PFSK-1 (cell line): Measurements from ENCODE around the gene PIK3AP1.

Source experiments
- FOXP2 ChIP-seq: optimal IDR thresholded peaks from 2 replicates; pipeline ENCODE3; 2011; ENCODE audit warnings: borderline replicate concordance, control low read depth, inconsistent platforms; ENCODE audit not compliant: insufficient read depth; ENCODE audit errors: extremely low read length, extremely low read depth
- POLR2AphosphoS5 ChIP-seq: IDR thresholded peaks from 2 replicates; pipeline ENCODE4 v1.6.1; 2012; ENCODE audit warnings: low read depth, mild to moderate bottlenecking, control low read depth, low read length, moderate library complexity
- SIN3A ChIP-seq: IDR thresholded peaks from 2 replicates; pipeline ENCODE4 v1.6.1; 2012; ENCODE audit warnings: mild to moderate bottlenecking, low read length, moderate library complexity, borderline replicate concordance; ENCODE audit not compliant: insufficient read depth
- TAF1 ChIP-seq: IDR thresholded peaks from 2 replicates; pipeline ENCODE4 v1.6.1; 2012; ENCODE audit warnings: low read length, control low read depth, borderline replicate concordance; ENCODE audit not compliant: insufficient read depth
- TF ChIP-seq, protein P1 (sequence below), 2 experiments: IDR thresholded peaks; 2 replicates each; pipeline versions ENCODE4 v1.6.1 to v1.8.0; 2011 to 2012; ENCODE audit warnings: low read depth in 2 of 2, low read length in 2 of 2, control low read depth in 1 of 2, inconsistent platforms in 1 of 2, mild to moderate bottlenecking in 1 of 2, moderate library complexity in 1 of 2; ENCODE audit not compliant: insufficient read depth in 1 of 2

Gene PIK3AP1

DNA sequence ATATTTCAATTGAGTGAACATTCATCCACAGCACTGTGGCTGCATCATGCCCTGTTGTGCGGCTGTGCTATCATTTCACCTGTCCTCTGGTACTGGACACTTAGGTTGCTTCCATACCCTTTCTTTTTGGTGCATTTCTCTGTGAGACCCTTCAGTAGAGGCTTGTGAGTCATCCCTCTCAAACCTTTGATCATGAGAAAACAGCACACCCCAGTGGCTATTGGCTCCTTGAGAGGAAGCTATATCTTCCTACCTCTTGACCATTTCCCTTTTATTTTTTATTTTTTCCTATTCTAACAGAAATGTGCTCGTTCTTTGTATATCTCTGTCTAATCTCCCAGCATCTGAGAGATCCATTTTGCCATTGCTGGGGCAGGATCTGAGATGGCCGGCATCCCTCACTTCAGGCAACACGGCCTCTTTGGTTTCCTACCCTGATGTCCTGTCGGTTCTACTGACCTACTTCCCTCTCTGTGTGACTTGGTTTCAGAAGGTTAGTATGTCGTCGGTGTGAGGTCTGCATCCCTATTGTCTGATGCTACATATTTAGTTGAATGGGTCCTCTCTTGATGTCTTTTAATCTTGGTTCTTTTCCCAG, 23.8 kb upstream of the PIK3AP1 start:
- no peak for TF ChIP-seq SIN3A
- TF ChIP-seq TAF1: no peak
- TF ChIP-seq, protein P1, sequence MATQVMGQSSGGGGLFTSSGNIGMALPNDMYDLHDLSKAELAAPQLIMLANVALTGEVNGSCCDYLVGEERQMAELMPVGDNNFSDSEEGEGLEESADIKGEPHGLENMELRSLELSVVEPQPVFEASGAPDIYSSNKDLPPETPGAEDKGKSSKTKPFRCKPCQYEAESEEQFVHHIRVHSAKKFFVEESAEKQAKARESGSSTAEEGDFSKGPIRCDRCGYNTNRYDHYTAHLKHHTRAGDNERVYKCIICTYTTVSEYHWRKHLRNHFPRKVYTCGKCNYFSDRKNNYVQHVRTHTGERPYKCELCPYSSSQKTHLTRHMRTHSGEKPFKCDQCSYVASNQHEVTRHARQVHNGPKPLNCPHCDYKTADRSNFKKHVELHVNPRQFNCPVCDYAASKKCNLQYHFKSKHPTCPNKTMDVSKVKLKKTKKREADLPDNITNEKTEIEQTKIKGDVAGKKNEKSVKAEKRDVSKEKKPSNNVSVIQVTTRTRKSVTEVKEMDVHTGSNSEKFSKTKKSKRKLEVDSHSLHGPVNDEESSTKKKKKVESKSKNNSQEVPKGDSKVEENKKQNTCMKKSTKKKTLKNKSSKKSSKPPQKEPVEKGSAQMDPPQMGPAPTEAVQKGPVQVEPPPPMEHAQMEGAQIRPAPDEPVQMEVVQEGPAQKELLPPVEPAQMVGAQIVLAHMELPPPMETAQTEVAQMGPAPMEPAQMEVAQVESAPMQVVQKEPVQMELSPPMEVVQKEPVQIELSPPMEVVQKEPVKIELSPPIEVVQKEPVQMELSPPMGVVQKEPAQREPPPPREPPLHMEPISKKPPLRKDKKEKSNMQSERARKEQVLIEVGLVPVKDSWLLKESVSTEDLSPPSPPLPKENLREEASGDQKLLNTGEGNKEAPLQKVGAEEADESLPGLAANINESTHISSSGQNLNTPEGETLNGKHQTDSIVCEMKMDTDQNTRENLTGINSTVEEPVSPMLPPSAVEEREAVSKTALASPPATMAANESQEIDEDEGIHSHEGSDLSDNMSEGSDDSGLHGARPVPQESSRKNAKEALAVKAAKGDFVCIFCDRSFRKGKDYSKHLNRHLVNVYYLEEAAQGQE (IDR thresholded peaks at IDR 0.05; ENCODE audit: insufficient read depth in 1 of 2, low read depth in 2 of 2, low read length in 2 of 2): no peak
- no peak for TF ChIP-seq FOXP2
- TF ChIP-seq POLR2AphosphoS5: no peak

DNA sequence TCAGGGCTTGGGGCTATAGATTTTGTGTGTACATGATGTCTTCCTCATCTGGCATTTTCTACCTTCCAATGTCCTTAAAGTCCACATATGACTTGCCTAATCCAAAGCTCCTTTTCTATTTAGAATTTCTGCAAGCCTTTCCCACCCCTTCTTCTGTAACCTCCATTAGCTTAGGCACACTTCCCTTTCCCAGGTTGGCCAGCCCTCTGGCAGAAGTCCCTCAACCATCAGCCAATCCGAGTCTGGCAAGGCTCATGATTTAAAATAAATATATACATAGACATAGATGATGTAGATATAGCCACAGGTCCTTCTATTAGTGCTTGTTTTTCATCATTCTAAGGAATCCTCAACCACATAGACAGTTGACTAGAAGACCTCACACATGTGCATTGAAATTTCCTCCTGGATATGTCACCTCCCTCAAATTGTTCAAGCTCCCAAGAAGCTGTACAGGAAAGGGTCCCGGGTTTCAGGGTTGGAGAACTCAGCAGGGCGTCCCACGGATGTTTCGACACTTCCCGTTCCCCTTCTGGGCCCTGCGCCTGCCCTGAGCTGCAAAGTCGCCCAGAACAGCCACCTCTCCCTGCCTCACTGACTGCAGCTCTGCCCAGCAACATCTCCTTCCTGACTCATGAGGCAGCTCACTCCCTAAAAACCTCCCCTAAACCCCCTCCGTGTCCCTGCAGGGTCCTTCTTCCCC, 20.4 kb upstream of the PIK3AP1 start:
- no peak for TF ChIP-seq SIN3A
- TF ChIP-seq POLR2AphosphoS5: no peak
- no peak for TF ChIP-seq TAF1
- TF ChIP-seq, protein P1 (IDR thresholded peaks at IDR 0.05; ENCODE audit: insufficient read depth in 1 of 2, low read depth in 2 of 2, low read length in 2 of 2): no peak
- TF ChIP-seq FOXP2: no peak

DNA sequence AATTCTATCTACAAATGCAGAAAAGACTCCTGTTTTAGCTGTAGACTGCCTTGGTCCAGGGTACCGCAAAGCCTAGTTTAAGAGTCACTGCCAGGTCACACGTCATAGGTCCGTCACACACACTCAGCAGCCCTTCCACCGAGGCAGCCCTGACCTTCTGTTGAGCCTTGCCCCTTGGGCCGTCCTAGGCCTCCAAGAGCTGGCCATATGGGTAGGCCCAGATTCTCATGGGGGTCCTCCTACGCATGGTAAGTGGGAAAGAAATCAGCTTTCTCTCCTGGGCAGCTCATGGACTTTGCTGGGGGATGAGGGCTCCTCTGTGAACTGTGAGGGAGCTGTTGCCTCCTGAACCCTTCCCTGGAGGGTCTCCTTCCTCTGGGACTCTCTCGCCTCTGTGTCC, 19.8 kb upstream of the PIK3AP1 start:
- TF ChIP-seq FOXP2 (no peak), SIN3A (no peak), TAF1 (no peak), POLR2AphosphoS5 (no peak)
- TF ChIP-seq, protein P1 (IDR thresholded peaks at IDR 0.05; ENCODE audit: insufficient read depth in 1 of 2, low read depth in 2 of 2, low read length in 2 of 2): no peak

DNA sequence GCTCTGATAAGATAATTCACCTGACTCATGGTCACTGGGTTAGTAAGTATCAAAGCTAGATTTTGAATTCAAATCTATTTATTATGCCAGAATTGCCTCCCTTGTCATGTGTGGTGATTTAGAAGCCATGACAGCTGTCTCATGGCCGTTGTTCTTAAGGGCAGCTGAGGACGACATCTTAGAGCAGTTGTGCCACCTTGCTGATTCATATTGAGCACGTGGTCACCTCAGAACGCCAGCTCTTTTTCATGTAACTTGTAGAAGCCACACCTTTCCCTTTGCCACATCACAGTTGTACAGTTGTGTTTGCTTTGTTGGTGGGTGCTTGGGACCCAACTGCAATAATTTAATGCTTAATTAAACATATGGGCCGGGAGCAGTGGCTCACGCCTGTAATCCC, 4.3 kb upstream of the PIK3AP1 start:
- TF ChIP-seq TAF1: no peak
- TF ChIP-seq FOXP2: no peak
- TF ChIP-seq, protein P1 (IDR thresholded peaks at IDR 0.05; ENCODE audit: insufficient read depth in 1 of 2, low read depth in 2 of 2, low read length in 2 of 2): no peak
- TF ChIP-seq POLR2AphosphoS5: no peak
- no peak for TF ChIP-seq SIN3A
